GM12878 (cell line): ENCODE data around the gene PRDX1. TPM values are rescaled to one million over a fixed set of nuclear protein-coding genes. Genes with fewer than 3 reads are reported as not detected.

ENCODE experiments used
- ATAC-seq: fragments of 200-7000 bp; cut with Tn5 transposase; 3 replicates; pipeline ENCODE4 v1.9.1; 2020; ENCODE audit warnings: mild to moderate bottlenecking, moderate library complexity
- BruUV-seq: library from RNA; stranded (reverse); fragments of 400-500 nt; replicated peaks from 2 replicates; lab custom pipeline; 2021; lab: Mats Ljungman, UMichigan
- CTCF ChIA-PET: fragments of 300-600 bp; sonication (Branson Sonifier 250); formaldehyde crosslinking; extraction: SDS; loops from one replicate; lab custom pipeline; 2021; ENCODE audit warnings: inconsistent platforms; lab: Yijun Ruan, JAX
- POLR2A ChIA-PET: fragments of 350-600 bp; formaldehyde crosslinking; extraction: SDS; loops from one replicate; lab custom pipeline; 2021; ENCODE audit warnings: inconsistent platforms; lab: Charles Lee
- RAD21 ChIA-PET: fragments of 300-600 bp; sonication (Branson Sonifier 250); formaldehyde crosslinking; loops from one replicate; lab custom pipeline; 2023; ENCODE audit warnings: antibody characterized with exemption; ENCODE audit not compliant: unreplicated experiment; lab: Charles Lee
- SMC1A ChIA-PET: fragments of 300-600 bp; sonication (Branson Sonifier 250); formaldehyde crosslinking; loops from one replicate; lab custom pipeline; 2023; ENCODE audit not compliant: unreplicated experiment, uncharacterized antibody; lab: Charles Lee
- DNase-seq: peaks from one replicate; pipeline ENCODE4 v3.0.0-alpha.2; 2011; ENCODE audit warnings: low read depth, low spot score
- FAIRE-seq: peaks from 3 replicates; lab custom pipeline; 2011; peaks lifted over from hg19 to GRCh38; lab: Jason Lieb, UNC
- H2AFZ ChIP-seq: 2 replicates; pipeline ENCODE4 v1.6.0; 2011; ENCODE audit warnings: low read depth, low read length, control low read depth; ENCODE audit not compliant: control insufficient read depth
- H3K27ac ChIP-seq: 2 replicates; pipeline ENCODE4 v1.5.1; 2011; ENCODE audit warnings: control low read depth; ENCODE audit not compliant: control insufficient read depth, insufficient read depth
- H3K27me3 ChIP-seq, 2 experiments: replicated peaks in 1 of 2; 2 replicates each; pipeline versions ENCODE4 v1.6.0 to v1.6.1; 2011; ENCODE audit warnings: low read length in 1 of 2; ENCODE audit not compliant: control insufficient read depth in 2 of 2, insufficient read depth in 2 of 2
- H3K36me3 ChIP-seq, 2 experiments: 2 replicates each; pipeline ENCODE4 v1.5.1; 2011; ENCODE audit warnings: low read length in 1 of 2; ENCODE audit not compliant: control insufficient read depth in 2 of 2, insufficient read depth in 2 of 2
- H3K4me1 ChIP-seq: 2 replicates; pipeline ENCODE4 v1.6.1; 2011; ENCODE audit warnings: mild to moderate bottlenecking, low read length, moderate library complexity, mixed read lengths; ENCODE audit not compliant: control insufficient read depth, insufficient read depth
- H3K4me2 ChIP-seq: 2 replicates; pipeline ENCODE4 v1.6.0; 2011; ENCODE audit warnings: control low read depth; ENCODE audit not compliant: control insufficient read depth, insufficient read depth
- H3K4me3 ChIP-seq: fragments of 200-600 bp; sonication (generic); 2 replicates; pipeline ENCODE4 v1.5.1; 2016
- H3K79me2 ChIP-seq: 2 replicates; pipeline ENCODE4 v1.6.0; 2011; ENCODE audit warnings: low read length; ENCODE audit not compliant: control insufficient read depth, insufficient read depth
- H3K9ac ChIP-seq: 2 replicates; pipeline ENCODE4 v1.8.0; 2011; ENCODE audit warnings: low read length, control low read depth, mixed read lengths; ENCODE audit not compliant: control insufficient read depth, insufficient read depth
- H3K9me3 ChIP-seq: replicated peaks from 3 replicates; pipeline ENCODE4 v1.5.1; 2011; ENCODE audit warnings: mild to moderate bottlenecking, low read length; ENCODE audit not compliant: control insufficient read depth, insufficient read depth
- H4K20me1 ChIP-seq: 2 replicates; pipeline ENCODE4 v1.6.0; 2011; ENCODE audit not compliant: control insufficient read depth, insufficient read depth
- CBFB ChIP-seq: IDR thresholded peaks from 2 replicates; pipeline ENCODE4 v1.6.1; 2016; ENCODE audit warnings: antibody characterized with exemption, low read depth
- CREM ChIP-seq: IDR thresholded peaks from 2 replicates; pipeline ENCODE4 v1.6.1; 2014; ENCODE audit warnings: antibody characterized with exemption, low read depth
- FOXM1 ChIP-seq: IDR thresholded peaks from 2 replicates; pipeline ENCODE4 v1.6.1; 2012; ENCODE audit warnings: low read depth, mild to moderate bottlenecking, inconsistent platforms, low read length, moderate library complexity
- MYB ChIP-seq: fragments of 150-350 bp; IDR thresholded peaks from 2 replicates; pipeline ENCODE4 v1.6.1; 2014; ENCODE audit warnings: mild to moderate bottlenecking, low read depth, low read length, borderline replicate concordance
- NBN ChIP-seq: fragments of 450-650 bp; IDR thresholded peaks from 2 replicates; pipeline ENCODE4 v1.6.1; 2016
- NFYB ChIP-seq: IDR thresholded peaks from 2 replicates; pipeline ENCODE4 v1.6.1; 2011; ENCODE audit warnings: low read depth, mild to moderate bottlenecking, low read length, improper control_type of control experiment, moderate library complexity; ENCODE audit not compliant: insufficient read depth
- RB1 ChIP-seq: fragments of 450-650 bp; formaldehyde crosslinking; IDR thresholded peaks from 2 replicates; pipeline ENCODE4 v1.6.1; 2017; ENCODE audit warnings: mild to moderate bottlenecking, borderline replicate concordance
- RBBP5 ChIP-seq: fragments of 200-600 bp; sonication (generic); conservative IDR thresholded peaks from 2 replicates; pipeline ENCODE4 v1.6.1; 2016
- SMAD1 ChIP-seq: fragments of 450-650 bp; IDR thresholded peaks from 2 replicates; pipeline ENCODE4 v1.6.1; 2018; ENCODE audit warnings: mild to moderate bottlenecking, low read depth; ENCODE audit not compliant: partially characterized antibody
- TCF12 ChIP-seq: IDR thresholded peaks from 2 replicates; pipeline ENCODE4 v1.6.1; 2011; ENCODE audit warnings: low read depth, mild to moderate bottlenecking, low read length
- ZNF217 ChIP-seq: fragments of 450-650 bp; IDR thresholded peaks from 2 replicates; pipeline ENCODE4 v1.6.1; 2017; ENCODE audit warnings: antibody characterized with exemption, mild to moderate bottlenecking
- WGBS: methylation state at CpG from one replicate; pipeline ENCODE4 v1.1.6; 2016; ENCODE audit warnings: low lambda C conversion rate; ENCODE audit not compliant: insufficient replicate concordance, insufficient coverage; ENCODE audit errors: missing lambda C conversion rate; 5-methylcytosine and 5-hydroxymethylcytosine counted together
- in situ Hi-C: fragments of 300-500 bp; cut with MboI; formaldehyde crosslinking; loops from 9 replicates; pipeline ENCODE4 v1.14.3; 2018; ENCODE audit warnings: mixed read lengths
- intact Hi-C: fragments of 100-400 bp; cut with micrococcal nuclease; formaldehyde crosslinking; loops from one replicate; pipeline ENCODE4 v1.14.2; 2022; ENCODE audit not compliant: unreplicated experiment
- polyA plus RNA-seq, 11 experiments: library from polyadenylated mRNA; depleted of rRNA in 4 of 11; unstranded in 6 of 11; stranded (reverse) in 5 of 11; fragments of >200 nt; fragmentation: Nextera tagmentation in 4 of 11; fragmentation: Illumina TruSeq in 1 of 11; extraction: Ambion mirVana in 4 of 11; extraction: Trizol in 1 of 11; gene quantifications; 1 replicate in 1 of 11; 2 replicates in 10 of 11; pipeline versions ENCODE4 v1.2.1 to v1.2.3, GENCODE V29; 2011 to 2016; ENCODE audit warnings: inconsistent platforms in 2 of 11, missing spikeins in 2 of 11, low read depth in 1 of 11
- total RNA-seq, 4 experiments: library from RNA; depleted of rRNA in 3 of 4; stranded (reverse); fragments of >200 nt in 3 of 4; fragmentation: Illumina TruSeq in 1 of 4; extraction: Trizol in 1 of 4; gene quantifications; 2 replicates each; pipeline versions ENCODE4 v1.2.1 to v1.2.3, GENCODE V29; 2013 to 2021
- TF ChIP-seq, protein P1 (sequence below): fragments of 450-650 bp; IDR thresholded peaks from 2 replicates; pipeline ENCODE4 v1.6.1; 2014; ENCODE audit warnings: mild to moderate bottlenecking

The PRDX1 gene
- total and polyA plus RNA-seq, 10 of the 15 experiments (the other 5 are each of a cell fraction or from before 2014, with no cell fraction given), result 659 to 1,775 (median 811) TPM

DNA sequence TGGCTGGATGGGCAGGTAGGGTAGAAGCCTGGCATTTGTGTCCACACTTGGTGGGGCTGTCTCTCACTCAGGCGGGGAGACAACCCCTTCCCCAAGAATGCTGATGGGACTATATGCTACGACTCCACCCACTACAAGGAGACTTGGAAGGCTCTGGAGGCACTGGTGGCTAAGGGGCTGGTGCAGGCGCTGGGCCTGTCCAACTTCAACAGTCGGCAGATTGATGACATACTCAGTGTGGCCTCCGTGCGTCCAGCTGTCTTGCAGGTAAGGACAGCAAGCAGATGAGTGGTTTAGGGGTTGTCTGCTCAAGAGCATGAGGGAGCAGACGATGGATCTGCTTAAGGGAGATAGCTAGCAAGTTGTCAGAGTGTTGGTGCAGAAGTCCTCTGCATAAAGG, 46.2 kb upstream of the PRDX1 start:
- DNase-seq, result no peak
- H3K4me3 ChIP-seq, result no peak overlapping the region
- no peak for ATAC-seq
- intact Hi-C loops (no loop called here), in situ Hi-C loops (loop anchor here (5.0 to 10.0 kb wide), 2 partner anchors 61 to 213 kb away; no protein-coding TSS in a partner anchor)
- no peak overlapping the region for H3K4me2 ChIP-seq
- no peak overlapping the region for H3K27ac ChIP-seq
- ChIA-PET POLR2A (interaction anchor here (0.7 to 3.9 kb wide), 7 partner anchors 14 to 68 kb away, joined by 3 to 31 read pairs (median 3); partner anchors contain the start of genes CCDC163 and PRDX1), CTCF (interaction anchor here (0.9 to 11.0 kb wide), 12 partner anchors 11 to 189 kb away, joined by 3 to 212 read pairs (median 36); partner anchors contain the start of genes AKR1A1, CCDC163, MMACHC and NASP), RAD21 (interaction anchor here (1.2 to 6.6 kb wide), 9 partner anchors 11 to 208 kb away, joined by 4 to 58 read pairs (median 17); partner anchors contain the start of genes AKR1A1, CCDC163, MMACHC and NASP), SMC1A (interaction anchor here (1.1 to 8.7 kb wide), 11 partner anchors 10 to 207 kb away, joined by 3 to 114 read pairs (median 19); partner anchors contain the start of genes CCDC163, MMACHC and PRDX1)
- 98% methylated on average over 7 of the region's 7 CpGs for whole genome bisulfite sequencing
- no peak overlapping the region for H3K9ac ChIP-seq
- no peak for FAIRE-seq
- no peaks in the 10 kb centered on the region for H4K20me1 ChIP-seq
- H3K79me2 ChIP-seq, result no peaks in the 10 kb centered on the region
- H3K36me3 ChIP-seq, result peaks cover 22 to 25% of the 10 kb centered on the region in 2 experiments; a peak in 3 of 4 replicates
- H3K27me3 ChIP-seq, result no peaks in the 10 kb centered on the region
- TF ChIP-seq RB1, result no peak
- no peak for TF ChIP-seq TCF12
- no peak for TF ChIP-seq RBBP5
- H3K9me3 ChIP-seq, result no peaks in the 10 kb centered on the region
- H3K4me1 ChIP-seq, result no peaks in the 10 kb centered on the region
- BruUV-seq, result no TSS peak
- H2AFZ ChIP-seq, result no peak overlapping the region

DNA sequence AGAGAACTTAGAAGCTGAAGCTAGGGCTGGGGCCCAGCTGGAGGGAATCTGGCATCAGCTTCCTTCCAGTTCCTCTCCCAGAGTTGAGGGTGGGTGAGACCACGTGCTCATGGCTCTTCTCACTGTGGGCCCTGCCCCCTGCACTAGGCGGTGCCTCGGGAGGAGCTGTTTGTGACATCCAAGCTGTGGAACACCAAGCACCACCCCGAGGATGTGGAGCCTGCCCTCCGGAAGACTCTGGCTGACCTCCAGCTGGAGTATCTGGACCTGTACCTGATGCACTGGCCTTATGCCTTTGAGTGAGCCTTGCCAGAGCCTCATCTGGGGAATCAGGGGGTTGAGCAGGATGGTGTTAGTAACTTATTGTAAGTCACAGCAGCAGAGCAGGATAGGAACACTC, 45.0 kb upstream of the PRDX1 start:
- ChIA-PET SMC1A (interaction anchor here (0.6 to 8.7 kb wide), 10 partner anchors 9 to 76 kb away, joined by 3 to 114 read pairs (median 4); partner anchors contain the start of genes CCDC163, MMACHC, NASP and TESK2), POLR2A (interaction anchor here (0.6 to 3.9 kb wide), 3 partner anchors 16 to 73 kb away, joined by 3 to 31 read pairs (median 3); partner anchors contain the start of genes AKR1A1 and PRDX1), RAD21 (interaction anchor here (1.2 to 6.6 kb wide), 4 partner anchors 50 to 263 kb away, joined by 3 to 37 read pairs (median 16); partner anchors contain the start of gene TESK2), CTCF (interaction anchor here (0.6 to 11.0 kb wide), 11 partner anchors 9 to 522 kb away, joined by 3 to 212 read pairs (median 3); partner anchors contain the start of genes CCDC163 and MMACHC)
- Histone ChIP-seq H2AFZ (no peak overlapping the region), H3K79me2 (no peaks in the 10 kb centered on the region), H3K4me1 (no peaks in the 10 kb centered on the region), H3K4me3 (no peak overlapping the region), H3K27ac (no peak overlapping the region), H3K9ac (no peak overlapping the region), H3K9me3 (no peaks in the 10 kb centered on the region), H3K36me3 (peaks cover 26 to 27% of the 10 kb centered on the region in 2 experiments; a peak in 3 of 4 replicates), H3K4me2 (no peak overlapping the region), H4K20me1 (no peaks in the 10 kb centered on the region), H3K27me3 (no peaks in the 10 kb centered on the region)
- no TSS peak for BruUV-seq
- in situ Hi-C loops, result loop anchor here (5.0 to 10.0 kb wide), 2 partner anchors 59 to 212 kb away; no protein-coding TSS in a partner anchor
- WGBS, result 82% methylated on average over 5 of the region's 5 CpGs
- TF ChIP-seq NFYB (no peak), MYB (no peak), ZNF217 (no peak), RB1 (no peak), SMAD1 (no peak), CREM (no peak), NBN (no peak), FOXM1 (no peak), CBFB (no peak)
- TF ChIP-seq, protein P1, sequence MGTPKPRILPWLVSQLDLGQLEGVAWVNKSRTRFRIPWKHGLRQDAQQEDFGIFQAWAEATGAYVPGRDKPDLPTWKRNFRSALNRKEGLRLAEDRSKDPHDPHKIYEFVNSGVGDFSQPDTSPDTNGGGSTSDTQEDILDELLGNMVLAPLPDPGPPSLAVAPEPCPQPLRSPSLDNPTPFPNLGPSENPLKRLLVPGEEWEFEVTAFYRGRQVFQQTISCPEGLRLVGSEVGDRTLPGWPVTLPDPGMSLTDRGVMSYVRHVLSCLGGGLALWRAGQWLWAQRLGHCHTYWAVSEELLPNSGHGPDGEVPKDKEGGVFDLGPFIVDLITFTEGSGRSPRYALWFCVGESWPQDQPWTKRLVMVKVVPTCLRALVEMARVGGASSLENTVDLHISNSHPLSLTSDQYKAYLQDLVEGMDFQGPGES, result no peak
- ATAC-seq (no peak), FAIRE-seq (no peak), DNase-seq (no peak)
- intact Hi-C loops, result no loop called here
